SJSA1 (cell line): ENCODE measurements around the gene C2orf69. TPM values are rescaled to one million over a fixed set of nuclear protein-coding genes. Genes with fewer than 3 reads are reported as not detected.
"Not testable (repeated sequence)": the region's sequence is repeated elsewhere in the genome, so short reads cannot be mapped to it uniquely, and the experiment has no call there.

ENCODE experiments used
- DNase-seq, 2 experiments: peaks; one replicate each; pipeline ENCODE4 v3.0.0-alpha.2; 2015 to 2020; ENCODE audit warnings: low spot score in 2 of 2, low read depth in 1 of 2
- H3K27ac ChIP-seq: fragments of 250-450 bp; sonication (Bioruptor Pico); 2 replicates; pipeline ENCODE4 v1.5.1; 2020; ENCODE audit warnings: mild to moderate bottlenecking, moderate library complexity
- H3K27me3 ChIP-seq: fragments of 250-450 bp; sonication (Bioruptor Pico); replicated peaks from 2 replicates; pipeline ENCODE4 v1.5.1; 2020; ENCODE audit warnings: mild to moderate bottlenecking, moderate library complexity
- H3K36me3 ChIP-seq: fragments of 250-450 bp; sonication (Bioruptor Pico); 2 replicates; pipeline ENCODE4 v1.5.1; 2020; ENCODE audit warnings: mild to moderate bottlenecking
- H3K4me1 ChIP-seq: fragments of 250-450 bp; sonication (Bioruptor Pico); replicated peaks from 2 replicates; pipeline ENCODE4 v1.6.1; 2021; ENCODE audit warnings: mild to moderate bottlenecking
- H3K4me3 ChIP-seq: fragments of 250-450 bp; sonication (Bioruptor Pico); 2 replicates; pipeline ENCODE4 v1.5.1; 2020; ENCODE audit warnings: mild to moderate bottlenecking
- H3K9me3 ChIP-seq: fragments of 250-450 bp; sonication (Bioruptor Pico); replicated peaks from 2 replicates; pipeline ENCODE4 v1.5.1; 2020; ENCODE audit warnings: mild to moderate bottlenecking
- total RNA-seq: library from RNA; depleted of rRNA; stranded (reverse); fragments of >200 nt; shearing (Covaris generic); gene quantifications from 2 replicates; pipeline ENCODE4 v1.2.3, GENCODE V29; 2014

Gene C2orf69
- total RNA-seq, 1 experiment from 2014 or later: 20.7 TPM

- H3K4me1 ChIP-seq: no peaks in the 10 kb centered on the region
- H3K9me3 ChIP-seq: no peaks in the 10 kb centered on the region
- H3K27me3 ChIP-seq: no peaks in the 10 kb centered on the region
- H3K4me3 ChIP-seq: no peak overlapping the region
- H3K27ac ChIP-seq: no peak overlapping the region
- no peak for DNase-seq
- no peaks in the 10 kb centered on the region for H3K36me3 ChIP-seq
Observed at GRCh38 chr2:199901942-199902341, 9.2 kb upstream of the C2orf69 start.

- H3K4me1 ChIP-seq: no peaks in the 10 kb centered on the region
- H3K27me3 ChIP-seq: no peaks in the 10 kb centered on the region
- DNase-seq: no peak
- H3K9me3 ChIP-seq: no peaks in the 10 kb centered on the region
- no peaks in the 10 kb centered on the region for H3K36me3 ChIP-seq
- H3K4me3 ChIP-seq: no peak overlapping the region
- no peak overlapping the region for H3K27ac ChIP-seq
Observed at GRCh38 chr2:199902486-199903110, 8.5 kb upstream of the C2orf69 start.

GRCh38 chr2:199903111-199903510 is 8.0 kb upstream of the C2orf69 start:
- DNase-seq: no peak
- Histone ChIP-seq H3K4me3 (no peak overlapping the region), H3K27me3 (no peaks in the 10 kb centered on the region), H3K36me3 (no peaks in the 10 kb centered on the region), H3K4me1 (no peaks in the 10 kb centered on the region), H3K27ac (no peak overlapping the region), H3K9me3 (no peaks in the 10 kb centered on the region)

GRCh38 chr2:199907008-199907714 is 3.9 kb upstream of the C2orf69 start:
- Histone ChIP-seq H3K36me3 (peaks cover 6% of the 10 kb centered on the region), H3K4me3 (no peak overlapping the region), H3K9me3 (no peaks in the 10 kb centered on the region), H3K4me1 (peaks cover 5% of the 10 kb centered on the region), H3K27ac (no peak overlapping the region), H3K27me3 (no peaks in the 10 kb centered on the region)
- no peak for DNase-seq

- peak overlapping the region; percentile 90 for H3K27ac ChIP-seq
- H3K36me3 ChIP-seq: peaks cover 22% of the 10 kb centered on the region
- H3K4me1 ChIP-seq: peaks cover 9% of the 10 kb centered on the region
- peak overlapping the region; percentile 87 for H3K4me3 ChIP-seq
- no peak for DNase-seq
- H3K9me3 ChIP-seq: no peaks in the 10 kb centered on the region
- no peaks in the 10 kb centered on the region for H3K27me3 ChIP-seq
Observed at GRCh38 chr2:199910338-199911051, 598 bp upstream of the C2orf69 start.

GRCh38 chr2:199911877-199912161 is 726 bp downstream of the C2orf69 start:
- peaks cover 34% of the 10 kb centered on the region for H3K36me3 ChIP-seq
- no peak for DNase-seq
- H3K4me3 ChIP-seq: peak overlapping the region; percentile 87
- peak overlapping the region; percentile 90 for H3K27ac ChIP-seq
- H3K9me3 ChIP-seq: peaks cover 4% of the 10 kb centered on the region; the same call in 1 of the 2 replicates
- peaks cover 9% of the 10 kb centered on the region for H3K4me1 ChIP-seq
- no peaks in the 10 kb centered on the region for H3K27me3 ChIP-seq

GRCh38 chr2:199912553-199913114 is 1.5 kb downstream of the C2orf69 start:
- not testable (repeated sequence) for H3K27me3 ChIP-seq, H3K9me3 ChIP-seq, H3K4me1 ChIP-seq, DNase-seq, H3K27ac ChIP-seq
- H3K36me3 ChIP-seq: peaks cover 43% of the 10 kb centered on the region
- H3K4me3 ChIP-seq: peak overlapping the region; percentile 87

- peaks cover 9% of the 10 kb centered on the region for H3K4me1 ChIP-seq
- H3K36me3 ChIP-seq: peaks cover 61% of the 10 kb centered on the region
- H3K9me3 ChIP-seq: peaks cover 8% of the 10 kb centered on the region; the same call in 1 of the 2 replicates
- no peak overlapping the region for H3K4me3 ChIP-seq
- H3K27me3 ChIP-seq: no peaks in the 10 kb centered on the region
- no peak overlapping the region for H3K27ac ChIP-seq
- no peak for DNase-seq
Observed at GRCh38 chr2:199914372-199914958, 3.4 kb downstream of the C2orf69 start.

- Histone ChIP-seq H3K27me3 (no peaks in the 10 kb centered on the region), H3K4me1 (peaks cover 4% of the 10 kb centered on the region), H3K9me3 (peaks cover 8% of the 10 kb centered on the region; the same call in 1 of the 2 replicates), H3K36me3 (peaks cover 59% of the 10 kb centered on the region), H3K27ac (no peak overlapping the region), H3K4me3 (no peak overlapping the region)
- DNase-seq: no peak
Observed at GRCh38 chr2:199916980-199917379, 5.9 kb downstream of the C2orf69 start.

GRCh38 chr2:199922856-199923255 is 11.8 kb downstream of the C2orf69 start:
- no peak overlapping the region for H3K4me3 ChIP-seq
- no peaks in the 10 kb centered on the region for H3K4me1 ChIP-seq
- DNase-seq: no peak
- peaks cover 49% of the 10 kb centered on the region for H3K36me3 ChIP-seq
- no peaks in the 10 kb centered on the region for H3K9me3 ChIP-seq
- H3K27me3 ChIP-seq: no peaks in the 10 kb centered on the region
- H3K27ac ChIP-seq: no peak overlapping the region

- Histone ChIP-seq H3K9me3 (no peaks in the 10 kb centered on the region), H3K4me3 (no peak overlapping the region), H3K4me1 (no peaks in the 10 kb centered on the region), H3K27me3 (no peaks in the 10 kb centered on the region), H3K27ac (no peak overlapping the region), H3K36me3 (peaks cover 45% of the 10 kb centered on the region)
- DNase-seq: no peak
Observed at GRCh38 chr2:199923924-199924323, 12.8 kb downstream of the C2orf69 start.

- Histone ChIP-seq H3K27me3 (no peaks in the 10 kb centered on the region), H3K36me3 (peaks cover 50% of the 10 kb centered on the region), H3K27ac (no peak overlapping the region), H3K4me1 (no peaks in the 10 kb centered on the region), H3K9me3 (no peaks in the 10 kb centered on the region), H3K4me3 (no peak overlapping the region)
- no peak for DNase-seq
Observed at GRCh38 chr2:199926806-199927205, 15.7 kb downstream of the C2orf69 start.

GRCh38 chr2:199928226-199928625 is 17.1 kb downstream of the C2orf69 start:
- Histone ChIP-seq H3K27ac (no peak overlapping the region), H3K36me3 (peaks cover 56% of the 10 kb centered on the region), H3K27me3 (no peaks in the 10 kb centered on the region), H3K4me1 (no peaks in the 10 kb centered on the region), H3K9me3 (no peaks in the 10 kb centered on the region), H3K4me3 (no peak overlapping the region)
- no peak for DNase-seq

- no peaks in the 10 kb centered on the region for H3K27me3 ChIP-seq
- H3K4me1 ChIP-seq: no peaks in the 10 kb centered on the region
- no peak overlapping the region for H3K4me3 ChIP-seq
- no peak overlapping the region for H3K27ac ChIP-seq
- no peak for DNase-seq
- peaks cover 57% of the 10 kb centered on the region for H3K36me3 ChIP-seq
- H3K9me3 ChIP-seq: no peaks in the 10 kb centered on the region
Observed at GRCh38 chr2:199928626-199929025, 17.5 kb downstream of the C2orf69 start.
